ES-I3 (cell line): ENCODE results near the gene KLHL26.

Source experiments
- H3K36me3 ChIP-seq: 2 replicates; pipeline ENCODE4 v1.6.1; 2013; ENCODE audit warnings: mild to moderate bottlenecking, low read length, control low read depth, moderate library complexity; ENCODE audit not compliant: insufficient read depth
- H3K4me1 ChIP-seq: 2 replicates; pipeline ENCODE4 v1.6.1; 2013; ENCODE audit warnings: mild to moderate bottlenecking, control low read depth, low read length; ENCODE audit not compliant: insufficient read depth
- H3K9ac ChIP-seq: 2 replicates; pipeline ENCODE4 v1.6.1; 2013; ENCODE audit warnings: low read depth, mild to moderate bottlenecking, low read length, moderate library complexity
- H3K9me3 ChIP-seq: 2 replicates; pipeline ENCODE4 v1.6.1; 2013; ENCODE audit warnings: mild to moderate bottlenecking, low read length, moderate library complexity; ENCODE audit not compliant: control insufficient read depth, insufficient read depth

Gene KLHL26

DNA sequence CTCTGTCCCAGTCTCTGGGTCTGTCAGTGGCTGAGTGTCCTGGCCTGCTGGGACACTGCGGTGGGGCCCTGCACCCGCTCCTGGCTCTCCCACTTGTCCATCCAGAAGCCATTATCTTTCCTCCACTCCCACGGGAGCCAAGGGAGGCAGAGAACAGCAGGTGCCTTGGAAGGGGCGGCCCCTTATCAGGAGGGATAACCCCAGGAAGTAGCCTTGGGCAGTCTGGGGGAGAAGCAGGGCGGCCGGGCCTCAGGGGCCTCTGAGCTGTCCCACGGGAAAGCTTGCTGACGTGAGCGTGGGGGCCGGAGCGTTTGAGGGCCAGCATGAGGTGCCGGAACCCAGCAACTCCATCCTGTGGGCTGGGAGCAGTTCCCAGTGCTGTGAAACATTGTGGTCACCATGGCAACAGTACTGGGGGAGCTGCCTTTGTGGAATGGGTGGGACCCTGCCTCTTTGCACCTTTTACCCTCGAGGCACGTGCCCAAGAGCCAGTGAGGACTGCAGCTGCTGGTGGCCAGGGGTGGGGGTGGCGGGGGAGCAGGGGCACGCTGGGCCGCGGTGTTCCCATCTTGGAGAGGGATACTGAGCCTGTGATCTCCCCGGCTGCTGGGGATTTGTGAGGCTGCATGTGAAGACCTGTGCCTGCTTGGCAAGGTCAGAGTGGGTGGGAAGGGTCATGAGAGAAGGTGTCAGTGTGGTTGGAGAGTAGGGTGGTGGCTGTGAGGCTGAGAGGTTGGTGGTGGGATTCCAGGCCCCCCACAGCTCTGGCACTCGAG is 20.9 kb downstream of the KLHL26 start:
- Histone ChIP-seq H3K9ac (no peak overlapping the region), H3K4me1 (peaks cover 16% of the 10 kb centered on the region), H3K9me3 (no peaks in the 10 kb centered on the region), H3K36me3 (no peaks in the 10 kb centered on the region)

DNA sequence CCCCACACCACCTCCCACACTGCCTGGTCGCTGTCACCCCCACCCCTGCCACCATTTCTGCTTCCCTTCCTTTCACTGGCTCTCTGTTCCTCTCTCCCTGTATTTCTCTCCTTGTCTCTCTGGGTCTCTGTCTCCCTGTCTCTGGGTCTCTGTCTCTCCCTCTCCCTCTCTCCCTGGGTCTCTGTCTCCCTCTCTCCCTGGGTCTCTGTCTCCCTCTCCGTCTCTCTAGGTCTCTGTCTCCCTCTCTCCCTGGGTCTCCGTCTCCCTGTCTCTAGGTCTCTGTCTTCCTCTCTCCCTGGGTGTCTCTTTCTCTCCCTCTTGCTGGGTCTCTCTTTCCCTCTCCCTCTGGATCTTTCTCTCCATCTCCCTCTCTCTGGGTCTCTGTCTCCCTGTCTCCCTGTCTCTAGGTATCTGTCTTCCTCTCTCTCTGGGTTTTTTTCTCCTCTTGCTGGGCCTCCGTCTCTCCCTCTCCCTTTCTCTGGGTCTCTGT is 21.6 kb downstream of the KLHL26 start:
- H3K4me1 ChIP-seq = peaks cover 21% of the 10 kb centered on the region
- no peaks in the 10 kb centered on the region for H3K9me3 ChIP-seq
- H3K9ac ChIP-seq = no peak overlapping the region
- H3K36me3 ChIP-seq = no peaks in the 10 kb centered on the region

DNA sequence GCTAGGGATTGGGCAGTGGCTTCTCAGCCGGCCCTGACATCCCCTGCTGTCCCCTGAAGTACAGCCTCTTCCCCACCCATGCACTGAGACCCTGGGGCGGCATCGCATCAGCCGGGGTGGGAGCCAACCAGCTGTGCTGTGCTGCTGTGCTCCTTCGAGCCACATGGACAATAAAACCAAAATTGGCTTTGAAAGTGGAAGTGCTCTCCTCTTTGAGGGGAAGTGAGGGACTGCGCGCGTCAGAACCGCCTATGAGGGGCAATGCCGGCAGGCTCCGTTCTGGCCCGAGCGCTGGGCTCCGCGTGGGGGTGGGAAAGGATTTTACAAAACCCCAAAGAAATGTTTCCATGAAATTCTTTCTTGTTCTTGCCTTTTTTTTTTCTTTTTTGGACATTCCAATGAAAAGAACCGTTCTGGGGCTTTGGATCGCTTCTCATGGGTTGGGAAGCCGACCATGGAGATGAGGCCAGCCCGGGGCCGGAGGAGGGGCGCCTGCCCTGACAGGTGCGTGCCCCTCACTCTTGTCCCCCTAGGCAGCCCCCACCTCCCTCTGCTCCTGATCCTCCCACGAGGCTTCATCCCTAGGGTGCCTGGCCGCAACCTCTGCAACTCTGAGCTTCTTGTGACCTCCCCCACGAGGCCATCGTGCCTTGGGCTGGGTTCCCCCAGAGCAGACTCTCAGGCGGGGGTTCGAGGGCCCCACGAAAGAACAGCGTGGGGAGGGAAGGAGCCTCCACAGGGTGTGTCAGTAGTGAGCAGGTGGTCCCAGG is 22.6 kb downstream of the KLHL26 start:
- peaks cover 21% of the 10 kb centered on the region for H3K4me1 ChIP-seq
- H3K9ac ChIP-seq = no peak overlapping the region
- no peaks in the 10 kb centered on the region for H3K36me3 ChIP-seq
- no peaks in the 10 kb centered on the region for H3K9me3 ChIP-seq

DNA sequence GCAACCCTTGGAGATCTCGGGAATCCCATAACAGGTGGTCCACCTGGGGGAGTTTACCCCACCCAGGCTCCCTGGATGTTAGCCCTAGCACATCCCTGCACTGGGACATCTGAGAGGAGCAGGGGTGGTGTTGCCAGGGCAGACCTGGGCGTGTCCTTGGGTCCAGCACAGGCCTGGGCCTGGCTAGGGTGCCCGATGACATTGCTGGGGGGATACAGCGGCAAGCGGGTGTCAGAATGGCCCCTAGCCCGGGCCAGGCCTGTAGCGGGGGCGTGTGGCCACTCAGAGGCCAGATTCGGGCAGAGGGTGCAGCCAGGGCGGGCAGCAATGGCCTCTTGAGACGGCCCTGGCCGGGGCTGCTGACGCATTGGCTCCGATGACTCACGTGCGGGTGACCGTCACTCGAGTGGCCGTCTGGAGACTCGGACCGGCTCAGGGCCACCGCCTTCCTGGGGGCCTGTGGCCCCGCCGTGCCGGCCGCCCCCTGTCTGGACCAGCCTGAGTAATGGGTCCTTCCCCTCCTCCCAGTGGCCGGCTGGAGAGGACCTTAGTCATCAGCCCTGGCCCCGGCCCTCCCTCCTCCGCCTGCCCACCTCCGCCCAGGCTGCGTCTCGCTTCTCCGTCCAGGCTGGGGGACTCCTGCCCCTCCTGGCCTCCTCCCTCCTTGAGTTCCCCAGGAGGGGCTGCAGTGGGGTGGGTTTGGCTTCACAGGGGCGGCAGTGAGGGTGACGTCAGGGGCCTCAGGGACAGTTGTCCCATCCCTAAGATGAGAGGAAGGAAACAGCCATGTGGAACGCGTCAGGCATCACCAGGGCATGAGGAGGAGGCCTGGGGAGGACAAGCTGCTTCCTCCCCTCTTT is 23.5 kb downstream of the KLHL26 start:
- Histone ChIP-seq H3K36me3 (no peaks in the 10 kb centered on the region), H3K9ac (no peak overlapping the region), H3K4me1 (peaks cover 21% of the 10 kb centered on the region), H3K9me3 (no peaks in the 10 kb centered on the region)

DNA sequence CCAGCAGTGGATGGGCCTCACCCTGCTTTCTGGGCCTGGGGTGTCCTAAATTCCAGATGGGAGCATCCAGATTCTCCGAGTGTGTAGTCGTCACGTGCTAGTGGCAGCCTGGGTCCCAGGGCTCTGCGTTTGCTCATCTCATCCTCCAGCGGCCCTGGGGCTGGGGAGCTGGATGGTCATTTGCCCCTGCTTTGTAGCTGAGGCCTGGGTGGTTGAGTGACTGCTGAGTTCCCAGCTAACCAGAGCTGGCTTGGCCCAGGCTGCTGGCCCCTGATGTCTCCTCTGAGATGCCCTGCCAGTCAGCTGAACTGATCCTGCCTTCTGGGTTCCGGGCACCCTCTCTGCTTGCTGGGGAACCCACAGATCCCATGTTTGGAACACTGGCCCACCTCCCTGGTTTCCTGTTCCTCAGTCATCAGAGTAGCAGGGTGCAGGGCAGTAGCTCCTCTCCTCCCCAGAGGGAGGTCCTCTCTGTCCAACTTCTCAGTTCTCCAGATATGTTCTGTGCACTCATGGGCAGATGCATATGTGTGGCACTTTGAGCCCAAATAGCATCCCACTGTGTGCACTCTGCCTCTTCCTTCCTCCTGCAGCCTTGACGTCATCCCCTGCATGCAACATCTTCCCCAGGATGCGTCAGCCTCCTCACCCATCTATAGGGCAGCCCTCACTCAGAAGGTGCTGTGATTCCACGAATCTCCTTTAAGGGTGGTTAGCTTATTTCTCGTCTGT is 24.3 kb downstream of the KLHL26 start:
- H3K9me3 ChIP-seq = no peaks in the 10 kb centered on the region
- peaks cover 21% of the 10 kb centered on the region for H3K4me1 ChIP-seq
- H3K9ac ChIP-seq = no peak overlapping the region
- no peaks in the 10 kb centered on the region for H3K36me3 ChIP-seq

DNA sequence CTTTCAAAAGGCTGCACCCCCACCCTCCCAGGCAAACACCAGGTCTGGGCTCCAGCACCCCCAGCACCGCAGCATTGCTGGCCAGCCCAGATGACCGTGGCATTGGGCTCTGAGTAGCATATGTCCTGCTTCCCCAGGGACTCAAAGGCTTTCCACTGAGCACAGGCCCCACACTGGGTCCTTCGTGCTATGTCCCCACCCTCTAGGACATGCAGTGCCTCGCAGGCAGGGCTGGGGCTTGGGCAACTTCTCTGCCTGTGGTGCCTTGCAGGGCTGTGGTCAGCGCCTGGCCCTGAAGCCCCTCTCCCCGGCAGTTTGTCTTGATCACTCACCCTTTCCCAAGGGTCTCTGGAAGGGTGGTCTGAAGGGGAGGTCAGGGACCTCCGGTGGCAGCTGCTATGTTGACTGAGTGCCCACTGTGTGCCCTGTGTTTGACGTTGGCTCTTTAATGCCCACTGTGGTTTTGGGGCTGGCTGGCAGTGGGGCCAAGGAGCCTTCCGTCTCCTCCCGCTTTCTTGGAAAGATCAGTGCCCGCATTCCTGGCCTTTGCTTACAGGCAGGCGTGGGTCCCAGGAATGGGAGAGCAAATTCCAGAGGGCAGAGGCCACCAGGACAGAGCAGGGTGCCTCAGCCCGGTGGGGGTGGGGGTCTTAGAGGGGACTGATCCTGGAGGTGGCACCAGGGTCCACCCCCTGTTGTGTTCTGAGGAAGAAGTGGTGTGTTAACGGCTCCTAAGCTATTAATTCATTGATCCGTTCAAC is 26.3 kb downstream of the KLHL26 start:
- Histone ChIP-seq H3K36me3 (no peaks in the 10 kb centered on the region), H3K9ac (0 out of 2 replicates have a peak overlapping the region, but pooled peaks have one; percentile 13), H3K9me3 (no peaks in the 10 kb centered on the region), H3K4me1 (peaks cover 12% of the 10 kb centered on the region)

DNA sequence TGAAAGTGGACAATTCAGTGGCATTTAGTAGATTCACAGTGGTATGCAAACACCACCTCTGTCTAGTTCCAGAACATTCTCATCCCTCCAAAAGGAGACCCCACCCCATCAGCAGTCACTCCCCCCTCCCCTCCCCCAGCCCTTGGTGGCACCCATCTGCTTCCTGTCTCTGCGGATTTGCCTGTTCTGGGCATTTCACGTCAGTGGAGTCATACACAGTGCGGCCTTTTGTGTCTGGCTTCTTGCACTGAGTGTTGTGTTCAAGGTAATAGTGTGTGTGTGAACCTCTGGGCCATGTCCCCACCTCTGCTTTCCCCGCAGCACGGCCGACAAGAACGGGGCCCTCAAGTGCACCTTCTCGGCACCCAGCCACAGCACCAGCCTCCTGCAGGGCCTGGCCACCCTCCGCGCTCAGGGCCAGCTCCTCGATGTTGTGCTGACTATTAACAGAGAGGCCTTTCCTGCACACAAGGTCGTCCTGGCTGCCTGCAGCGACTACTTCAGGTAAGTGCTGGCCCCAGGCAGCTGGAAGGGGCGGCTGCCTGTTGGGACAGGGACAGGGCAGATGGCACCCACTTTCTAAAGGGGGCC is 27.2 kb downstream of the KLHL26 start:
- Histone ChIP-seq H3K9me3 (no peaks in the 10 kb centered on the region), H3K4me1 (peaks cover 12% of the 10 kb centered on the region), H3K36me3 (no peaks in the 10 kb centered on the region), H3K9ac (no peak overlapping the region)

DNA sequence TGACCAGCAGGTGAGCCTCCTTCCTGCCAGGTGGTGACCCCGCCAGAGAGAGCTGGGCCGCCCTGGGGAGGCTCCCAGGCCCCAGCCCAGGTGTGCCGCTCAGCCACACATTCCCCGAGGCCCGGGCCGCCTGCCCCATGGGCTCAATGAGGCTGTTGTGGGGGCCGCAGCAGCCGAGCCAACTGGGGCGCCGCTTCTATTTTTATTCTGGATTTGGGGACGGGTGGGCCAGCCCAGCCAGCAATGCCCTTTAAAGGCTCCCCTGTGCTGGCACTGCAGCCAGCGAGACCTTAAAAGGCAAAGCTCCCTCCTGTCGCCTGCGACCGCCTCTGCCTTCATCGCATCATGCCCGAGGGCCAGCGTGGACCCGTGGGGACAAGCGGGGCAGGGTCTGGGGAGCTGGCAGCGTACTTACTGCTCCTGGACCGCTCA is 29.0 kb downstream of the KLHL26 start:
- Histone ChIP-seq H3K4me1 (peaks cover 6% of the 10 kb centered on the region), H3K36me3 (no peaks in the 10 kb centered on the region; the same call in 1 of the 2 replicates), H3K9ac (no peak overlapping the region), H3K9me3 (no peaks in the 10 kb centered on the region)

DNA sequence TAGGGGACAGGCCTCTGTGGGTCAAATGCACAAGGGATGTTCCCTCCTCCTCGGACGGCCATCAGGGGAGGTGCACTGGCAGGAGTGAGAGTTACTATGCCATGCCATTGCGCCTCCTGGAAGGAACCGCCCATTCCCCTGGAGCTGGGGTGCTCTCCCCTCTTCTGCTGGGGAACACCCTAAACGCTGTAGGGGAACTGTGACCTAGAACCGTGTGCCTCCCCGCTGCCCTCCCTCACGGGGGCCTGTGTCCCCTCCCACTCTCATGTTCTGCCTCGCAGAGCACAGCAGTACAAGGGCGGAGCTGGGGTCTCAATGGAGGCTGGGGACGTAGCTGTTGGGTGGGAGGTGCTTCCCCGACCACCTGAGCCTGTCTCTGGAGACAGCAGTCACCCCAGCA is 29.5 kb downstream of the KLHL26 start:
- Histone ChIP-seq H3K9me3 (no peaks in the 10 kb centered on the region), H3K4me1 (peaks cover 6% of the 10 kb centered on the region), H3K9ac (no peak overlapping the region), H3K36me3 (no peaks in the 10 kb centered on the region; the same call in 1 of the 2 replicates)

DNA sequence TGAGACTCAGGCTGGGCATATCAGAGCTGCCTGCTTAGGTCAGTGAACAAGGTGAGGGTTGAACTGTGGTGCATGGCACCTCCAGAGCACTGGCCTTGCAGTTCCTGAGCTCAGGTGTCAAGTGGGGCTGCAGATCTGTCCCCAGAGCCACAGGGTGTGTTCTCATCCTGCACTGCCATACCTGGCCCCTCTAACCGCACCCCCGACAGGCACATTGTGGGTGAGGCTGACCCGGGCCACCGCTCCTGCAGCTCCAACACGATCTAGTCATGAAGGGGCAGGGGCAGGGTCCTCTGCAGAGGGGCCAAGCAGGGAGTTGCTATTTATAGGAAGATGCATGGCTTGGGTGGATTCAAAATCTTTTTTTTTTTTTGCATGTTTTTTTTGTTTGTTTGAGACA is 30.0 kb downstream of the KLHL26 start:
- Histone ChIP-seq H3K4me1 (peaks cover 6% of the 10 kb centered on the region), H3K36me3 (no peaks in the 10 kb centered on the region; the same call in 1 of the 2 replicates), H3K9ac (no peak overlapping the region)

DNA sequence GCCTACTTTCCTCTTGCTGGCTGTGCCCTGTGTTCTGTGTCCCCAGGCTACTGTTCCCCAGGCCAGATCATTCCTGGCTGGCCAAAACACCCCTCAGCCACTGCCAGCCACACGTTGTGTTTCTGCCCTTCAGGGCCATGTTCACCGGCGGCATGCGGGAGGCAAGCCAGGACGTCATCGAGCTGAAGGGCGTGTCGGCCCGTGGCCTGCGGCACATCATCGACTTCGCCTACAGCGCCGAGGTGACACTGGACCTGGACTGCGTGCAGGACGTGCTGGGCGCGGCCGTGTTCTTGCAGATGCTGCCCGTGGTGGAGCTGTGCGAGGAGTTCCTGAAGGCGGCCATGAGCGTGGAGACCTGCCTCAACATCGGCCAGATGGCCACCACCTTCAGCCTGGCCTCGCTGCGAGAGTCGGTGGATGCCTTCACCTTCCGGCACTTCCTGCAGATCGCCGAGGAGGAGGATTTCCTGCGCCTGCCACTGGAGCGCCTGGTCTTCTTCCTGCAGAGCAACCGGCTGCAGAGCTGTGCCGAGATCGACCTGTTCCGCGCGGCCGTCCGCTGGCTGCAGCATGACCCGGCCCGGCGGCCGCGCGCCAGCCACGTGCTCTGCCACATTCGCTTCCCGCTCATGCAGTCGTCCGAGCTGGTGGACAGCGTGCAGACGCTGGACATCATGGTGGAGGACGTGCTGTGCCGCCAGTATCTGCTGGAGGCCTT is 30.9 kb downstream of the KLHL26 start:
- no peaks in the 10 kb centered on the region; the same call in 1 of the 2 replicates for H3K36me3 ChIP-seq
- peaks cover 6% of the 10 kb centered on the region for H3K4me1 ChIP-seq
- H3K9me3 ChIP-seq = no peaks in the 10 kb centered on the region
- no peak overlapping the region for H3K9ac ChIP-seq

More for the DNA sequence above, 30.0 kb downstream of the KLHL26 start:
- no peaks in the 10 kb centered on the region for H3K9me3 ChIP-seq

DNA sequence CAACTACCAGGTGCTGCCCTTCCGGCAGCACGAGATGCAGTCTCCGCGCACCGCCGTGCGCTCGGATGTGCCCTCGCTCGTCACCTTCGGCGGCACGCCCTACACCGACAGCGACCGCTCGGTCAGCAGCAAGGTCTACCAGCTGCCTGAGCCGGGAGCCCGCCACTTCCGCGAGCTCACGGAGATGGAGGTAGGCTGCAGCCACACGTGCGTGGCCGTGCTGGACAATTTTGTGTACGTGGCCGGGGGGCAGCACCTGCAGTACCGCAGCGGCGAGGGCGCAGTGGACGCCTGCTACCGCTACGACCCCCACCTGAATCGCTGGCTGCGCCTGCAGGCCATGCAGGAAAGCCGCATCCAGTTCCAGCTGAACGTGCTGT is 31.4 kb downstream of the KLHL26 start:
- Histone ChIP-seq H3K4me1 (peaks cover under 1% of the 10 kb centered on the region; the same call in 1 of the 2 replicates), H3K36me3 (no peaks in the 10 kb centered on the region; the same call in 1 of the 2 replicates), H3K9ac (no peak overlapping the region), H3K9me3 (no peaks in the 10 kb centered on the region)
